H1 (cell line): ENCODE data around the gene B4GALNT3. TPM values are rescaled to one million over a fixed set of nuclear protein-coding genes. Genes with fewer than 3 reads are reported as not detected.

ENCODE experiments used
- CTCF ChIA-PET: fragments of 300-600 bp; sonication (Branson Sonifier 250); formaldehyde crosslinking; loops from one replicate; lab custom pipeline; 2021; ENCODE audit not compliant: partially characterized antibody; lab: Charles Lee
- POLR2A ChIA-PET: fragments of 300-600 bp; sonication (Branson Sonifier 250); formaldehyde crosslinking; loops from one replicate; lab custom pipeline; 2021; ENCODE audit warnings: inconsistent platforms; ENCODE audit not compliant: partially characterized antibody; lab: Charles Lee
- DNase-seq, 2 experiments: peaks; one replicate each; pipeline versions ENCODE4 v3.0.0 to v3.0.0-alpha.2; 2010 to 2022; ENCODE audit warnings: low spot score in 2 of 2, low read depth in 1 of 2, mixed read lengths in 1 of 2
- FAIRE-seq: peaks from 2 replicates; lab custom pipeline; 2011; peaks lifted over from hg19 to GRCh38; lab: Jason Lieb, UNC
- H2AFZ ChIP-seq: 2 replicates; pipeline ENCODE4 v1.8.1; 2012; ENCODE audit warnings: low read length, inconsistent platforms
- H2AK5ac ChIP-seq: 2 replicates; pipeline ENCODE4 v1.6.1; 2013; ENCODE audit warnings: low read depth, low read length
- H2BK120ac ChIP-seq: replicated peaks from 2 replicates; pipeline ENCODE3; 2013; ENCODE audit warnings: low read depth, low read length, inconsistent platforms
- H2BK12ac ChIP-seq: 2 replicates; pipeline ENCODE4 v1.6.1; 2013; ENCODE audit warnings: low read depth, low read length
- H2BK15ac ChIP-seq: 2 replicates; pipeline ENCODE4 v1.6.1; 2013; ENCODE audit warnings: low read length
- H2BK20ac ChIP-seq: 2 replicates; pipeline ENCODE4 v1.6.1; 2013; ENCODE audit warnings: low read length
- H2BK5ac ChIP-seq: 2 replicates; pipeline ENCODE4 v1.6.1; 2013; ENCODE audit warnings: low read depth, low read length
- H3K14ac ChIP-seq: 2 replicates; pipeline ENCODE4 v1.6.1; 2013; ENCODE audit warnings: inconsistent platforms; ENCODE audit not compliant: insufficient read length
- H3K18ac ChIP-seq: 2 replicates; pipeline ENCODE4 v1.6.1; 2013; ENCODE audit warnings: low read length; ENCODE audit errors: extremely low read depth
- H3K23ac ChIP-seq: 2 replicates; pipeline ENCODE4 v1.6.1; 2013; ENCODE audit warnings: inconsistent platforms; ENCODE audit not compliant: insufficient read length
- H3K23me2 ChIP-seq: 2 replicates; pipeline ENCODE4 v1.6.1; 2013; ENCODE audit warnings: low read depth, low read length
- H3K27ac ChIP-seq: 2 replicates; pipeline ENCODE4 v1.6.1; 2011; ENCODE audit warnings: low read depth, low read length, inconsistent platforms
- H3K27me3 ChIP-seq, 4 experiments: replicated peaks in 1 of 4; 1 replicate in 1 of 4; 2 replicates in 3 of 4; pipeline versions ENCODE4 v1.6.1 to v1.8.1; 2011 to 2013; ENCODE audit warnings: low read length in 3 of 4, mild to moderate bottlenecking in 3 of 4, inconsistent platforms in 2 of 4, mixed read lengths in 2 of 4, moderate library complexity in 1 of 4; ENCODE audit not compliant: control insufficient read depth in 3 of 4, insufficient read depth in 3 of 4; ENCODE audit errors: extremely low read depth in 1 of 4
- H3K36me3 ChIP-seq, 4 experiments: 2 replicates each; pipeline versions ENCODE4 v1.6.1 to v1.8.1; 2011 to 2013; ENCODE audit warnings: mild to moderate bottlenecking in 4 of 4, low read length in 3 of 4, moderate library complexity in 2 of 4, control low read depth in 1 of 4, inconsistent platforms in 1 of 4; ENCODE audit not compliant: insufficient read depth in 4 of 4, control insufficient read depth in 2 of 4
- H3K4ac ChIP-seq: replicated peaks from 2 replicates; pipeline ENCODE3; 2013; ENCODE audit warnings: low read length, low read depth, mixed read lengths, inconsistent platforms; ENCODE audit not compliant: insufficient read length
- H3K4me1 ChIP-seq, 4 experiments: replicated peaks in 1 of 4; 1 replicate in 1 of 4; 2 replicates in 3 of 4; pipeline versions ENCODE4 v1.6.1 to v1.8.1; 2011 to 2013; ENCODE audit warnings: low read length in 3 of 4, inconsistent platforms in 2 of 4, mixed read lengths in 1 of 4; ENCODE audit not compliant: insufficient read depth in 4 of 4, control insufficient read depth in 3 of 4
- H3K4me2 ChIP-seq, 2 experiments: 2 replicates each; pipeline versions ENCODE4 v1.6.1 to v1.8.1; 2011 to 2013; ENCODE audit warnings: low read depth in 2 of 2, low read length in 2 of 2, control low read depth in 1 of 2, inconsistent platforms in 1 of 2, mild to moderate bottlenecking in 1 of 2; ENCODE audit not compliant: insufficient read depth in 1 of 2
- H3K4me3 ChIP-seq, 4 experiments: fragments of 200-600, 300-600 bp in 1 of 4; sonication (generic), shearing (Covaris generic), sonication (Bioruptor Twin) in 1 of 4; 2 replicates each; pipeline versions ENCODE4 v1.5.1 to v1.8.1; 2011 to 2016; ENCODE audit warnings: low read length in 4 of 4, low read depth in 3 of 4, control low read depth in 2 of 4, inconsistent platforms in 2 of 4, mild to moderate bottlenecking in 2 of 4, mixed read lengths in 1 of 4, moderate library complexity in 1 of 4; ENCODE audit not compliant: insufficient read depth in 2 of 4; ENCODE audit errors: extremely low read depth in 1 of 4
- H3K56ac ChIP-seq: replicated peaks from 2 replicates; pipeline ENCODE3; 2013; ENCODE audit warnings: low read depth, mild to moderate bottlenecking, mixed read lengths, low read length, inconsistent platforms; ENCODE audit not compliant: insufficient read length
- H3K79me1 ChIP-seq: 2 replicates; pipeline ENCODE4 v1.6.1; 2013; ENCODE audit warnings: low read depth, low read length, control low read depth
- H3K79me2 ChIP-seq, 2 experiments: 2 replicates each; pipeline versions ENCODE4 v1.6.1 to v1.8.1; 2012 to 2013; ENCODE audit warnings: low read length in 2 of 2, mild to moderate bottlenecking in 2 of 2, inconsistent platforms in 1 of 2; ENCODE audit not compliant: insufficient read depth in 2 of 2, control insufficient read depth in 1 of 2
- H3K9ac ChIP-seq, 4 experiments: replicated peaks in 1 of 4; 1 replicate in 1 of 4; 2 replicates in 3 of 4; pipeline versions ENCODE4 v1.6.1 to v1.8.1; 2011 to 2013; ENCODE audit warnings: low read depth in 3 of 4, low read length in 3 of 4, control low read depth in 2 of 4, mild to moderate bottlenecking in 2 of 4, moderate library complexity in 2 of 4, inconsistent platforms in 1 of 4; ENCODE audit errors: extremely low read depth in 1 of 4
- H3K9me3 ChIP-seq, 2 experiments: 2 replicates each; pipeline versions ENCODE4 v1.6.1 to v1.8.1; 2012 to 2013; ENCODE audit warnings: mild to moderate bottlenecking in 2 of 2, moderate library complexity in 2 of 2, control low read depth in 1 of 2, inconsistent platforms in 1 of 2, low read depth in 1 of 2, low read length in 1 of 2, mixed read lengths in 1 of 2; ENCODE audit not compliant: insufficient read depth in 2 of 2
- H4K20me1 ChIP-seq, 2 experiments: replicated peaks in 1 of 2; 2 replicates each; pipeline versions ENCODE3 to v1.8.1; 2011 to 2013; ENCODE audit warnings: inconsistent platforms in 2 of 2, low read length in 2 of 2, mild to moderate bottlenecking in 1 of 2; ENCODE audit not compliant: insufficient read depth in 2 of 2, control insufficient read depth in 1 of 2
- H4K5ac ChIP-seq: 2 replicates; pipeline ENCODE4 v1.6.1; 2013; ENCODE audit warnings: low read length, low read depth, mixed read lengths, inconsistent platforms; ENCODE audit not compliant: insufficient read length
- H4K8ac ChIP-seq: 2 replicates; pipeline ENCODE4 v1.8.0; 2013; ENCODE audit warnings: mild to moderate bottlenecking, moderate library complexity, low read length, inconsistent platforms; ENCODE audit not compliant: insufficient read depth; ENCODE audit errors: extremely low read depth
- H4K91ac ChIP-seq: replicated peaks from 2 replicates; pipeline ENCODE3; 2013; ENCODE audit warnings: low read length, mixed read lengths, inconsistent platforms; ENCODE audit not compliant: insufficient read length
- GTF2F1 ChIP-seq: IDR thresholded peaks from 2 replicates; pipeline ENCODE4 v1.6.1; 2012; ENCODE audit warnings: low read depth, low read length, improper control_type of control experiment, borderline replicate concordance
- JUND ChIP-seq: IDR thresholded peaks from 2 replicates; pipeline ENCODE4 v1.6.1; 2011; ENCODE audit warnings: mild to moderate bottlenecking, improper control_type of control experiment, low read length
- NANOG ChIP-seq: IDR thresholded peaks from 2 replicates; pipeline ENCODE4 v1.6.1; 2011; ENCODE audit warnings: low read length, low read depth, mild to moderate bottlenecking, inconsistent platforms; ENCODE audit not compliant: insufficient read depth, poor library complexity, severe bottlenecking
- RFX5 ChIP-seq: IDR thresholded peaks from 2 replicates; pipeline ENCODE4 v1.6.1; 2011; ENCODE audit warnings: low read depth, low read length, improper control_type of control experiment, borderline replicate concordance
- SP1 ChIP-seq: IDR thresholded peaks from 2 replicates; pipeline ENCODE4 v1.6.1; 2011; ENCODE audit warnings: low read depth, low read length
- WGBS, 2 experiments: shearing (Covaris generic) in 1 of 2; methylation state at CpG; one replicate each; pipeline versions ENCODE4 v1.1.6 to v1.1.7; 2013 to 2015; ENCODE audit warnings: low lambda C conversion rate in 2 of 2, mixed read lengths in 2 of 2, inconsistent platforms in 1 of 2, low coverage in 1 of 2, missing lambda C conversion rate in 1 of 2; ENCODE audit not compliant: insufficient replicate concordance in 2 of 2, insufficient coverage in 1 of 2, insufficient read length in 1 of 2; ENCODE audit errors: extremely low coverage in 1 of 2, missing lambda C conversion rate in 1 of 2; 5-methylcytosine and 5-hydroxymethylcytosine counted together
- polyA plus RNA-seq, 7 experiments: library from polyadenylated mRNA; depleted of rRNA in 3 of 7; stranded (reverse) in 5 of 7; unstranded in 2 of 7; fragments of >200 nt in 5 of 7; fragments of 200-250 nt in 2 of 7; gene quantifications; 1 replicate in 5 of 7; 2 replicates in 1 of 7; 4 replicates in 1 of 7; pipeline versions ENCODE4 v1.2.1 to v1.2.3, GENCODE V29; 2011 to 2013; ENCODE audit warnings: missing spikeins in 2 of 7, mixed read lengths in 2 of 7
- total RNA-seq: library from RNA; stranded (reverse); fragmentation: NEBNext Ultra II Directional; extraction: Animal tissue kit (Norgen Biotek cat#: 25700); gene quantifications from 2 replicates; pipeline ENCODE4 v1.2.1, GENCODE V29; 2021
- TF ChIP-seq, protein P1 (sequence below): IDR thresholded peaks from 2 replicates; pipeline ENCODE4 v1.6.1; 2011; ENCODE audit warnings: low read length, improper control_type of control experiment
- TF ChIP-seq, protein P2 (sequence below), 3 experiments: IDR thresholded peaks; 1 replicate in 2 of 3; 2 replicates in 1 of 3; pipeline versions ENCODE4 v1.5.1 to v1.6.1; 2011; ENCODE audit warnings: low read length in 3 of 3, mild to moderate bottlenecking in 3 of 3, inconsistent platforms in 2 of 3, low read depth in 1 of 3, moderate library complexity in 1 of 3; ENCODE audit not compliant: insufficient read depth in 1 of 3; ENCODE audit errors: control extremely low read depth in 1 of 3

B4GALNT3 gene
- total and polyA plus RNA-seq, 2 of the 8 experiments (the other 6 are each of a cell fraction or from before 2014, with no cell fraction given), result 12.5 to 20.3 TPM

DNA sequence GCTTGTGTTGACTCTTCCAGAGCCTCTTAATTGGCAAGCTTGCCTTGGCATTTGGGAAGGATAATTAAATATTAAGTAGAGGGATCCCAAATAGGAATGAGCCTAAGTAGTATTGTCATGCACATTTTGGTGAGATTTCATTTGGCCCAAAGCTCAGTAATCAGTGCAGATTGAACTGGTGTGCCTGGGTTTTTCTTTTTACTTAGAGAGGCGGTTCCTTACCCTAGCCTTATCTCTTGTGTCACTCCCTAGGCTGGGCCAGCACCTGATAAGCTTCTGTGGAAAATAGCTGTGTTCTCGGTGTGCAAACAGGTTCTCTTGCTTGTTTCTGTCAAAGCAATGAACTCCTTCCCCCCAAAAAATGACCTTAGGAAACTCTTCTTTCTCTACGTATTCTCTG is 9.3 kb upstream of the B4GALNT3 start:
- 89% methylated on average over 3 of the region's 3 CpGs; no CpG with 5 or more reads in 1 of the 2 experiments for WGBS, 2 experiments
- Histone ChIP-seq H2BK5ac (no peak overlapping the region), H3K14ac (no peak overlapping the region), H3K4ac (no peak overlapping the region), H3K23ac (no peak overlapping the region), H3K18ac (no peak overlapping the region), H3K27ac (no peak overlapping the region), H2BK120ac (no peak overlapping the region), H2AK5ac (no peak overlapping the region), H2BK12ac (no peak overlapping the region), H3K4me1 (no peaks in the 10 kb centered on the region), H2BK15ac (no peak overlapping the region), H4K91ac (no peak overlapping the region), H2AFZ (no peak overlapping the region), H2BK20ac (no peak overlapping the region), H3K56ac (no peak overlapping the region), H4K8ac (no peak overlapping the region), H3K4me3 (no peak overlapping the region), H3K27me3 (no peaks in the 10 kb centered on the region), H3K9me3 (peaks cover 19 to 21% of the 10 kb centered on the region in 2 experiments), H3K9ac (no peak overlapping the region), H4K5ac (no peak overlapping the region), H3K23me2 (no peaks in the 10 kb centered on the region), H4K20me1 (no peaks in the 10 kb centered on the region), H3K79me2 (no peaks in the 10 kb centered on the region), H3K36me3 (no peaks in the 10 kb centered on the region), H3K79me1 (no peaks in the 10 kb centered on the region), H3K4me2 (no peak overlapping the region)
- FAIRE-seq (no peak), DNase-seq (no peak)
- POLR2A ChIA-PET, result interaction anchor here (0.6 kb wide), 1 partner anchor 24 kb away, joined by 3 read pairs; no protein-coding TSS in a partner anchor
- TF ChIP-seq, protein P1, sequence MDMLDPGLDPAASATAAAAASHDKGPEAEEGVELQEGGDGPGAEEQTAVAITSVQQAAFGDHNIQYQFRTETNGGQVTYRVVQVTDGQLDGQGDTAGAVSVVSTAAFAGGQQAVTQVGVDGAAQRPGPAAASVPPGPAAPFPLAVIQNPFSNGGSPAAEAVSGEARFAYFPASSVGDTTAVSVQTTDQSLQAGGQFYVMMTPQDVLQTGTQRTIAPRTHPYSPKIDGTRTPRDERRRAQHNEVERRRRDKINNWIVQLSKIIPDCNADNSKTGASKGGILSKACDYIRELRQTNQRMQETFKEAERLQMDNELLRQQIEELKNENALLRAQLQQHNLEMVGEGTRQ, result no peak
- TF ChIP-seq RFX5, result no peak
- no peak for TF ChIP-seq JUND
- TF ChIP-seq GTF2F1, result no peak
- TF ChIP-seq SP1, result no peak
- no peak for TF ChIP-seq NANOG
- TF ChIP-seq, protein P2, sequence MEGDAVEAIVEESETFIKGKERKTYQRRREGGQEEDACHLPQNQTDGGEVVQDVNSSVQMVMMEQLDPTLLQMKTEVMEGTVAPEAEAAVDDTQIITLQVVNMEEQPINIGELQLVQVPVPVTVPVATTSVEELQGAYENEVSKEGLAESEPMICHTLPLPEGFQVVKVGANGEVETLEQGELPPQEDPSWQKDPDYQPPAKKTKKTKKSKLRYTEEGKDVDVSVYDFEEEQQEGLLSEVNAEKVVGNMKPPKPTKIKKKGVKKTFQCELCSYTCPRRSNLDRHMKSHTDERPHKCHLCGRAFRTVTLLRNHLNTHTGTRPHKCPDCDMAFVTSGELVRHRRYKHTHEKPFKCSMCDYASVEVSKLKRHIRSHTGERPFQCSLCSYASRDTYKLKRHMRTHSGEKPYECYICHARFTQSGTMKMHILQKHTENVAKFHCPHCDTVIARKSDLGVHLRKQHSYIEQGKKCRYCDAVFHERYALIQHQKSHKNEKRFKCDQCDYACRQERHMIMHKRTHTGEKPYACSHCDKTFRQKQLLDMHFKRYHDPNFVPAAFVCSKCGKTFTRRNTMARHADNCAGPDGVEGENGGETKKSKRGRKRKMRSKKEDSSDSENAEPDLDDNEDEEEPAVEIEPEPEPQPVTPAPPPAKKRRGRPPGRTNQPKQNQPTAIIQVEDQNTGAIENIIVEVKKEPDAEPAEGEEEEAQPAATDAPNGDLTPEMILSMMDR (IDR thresholded peaks at IDR 0.05; ENCODE audit: control extremely low read depth in 1 of 3, insufficient read depth in 1 of 3, low read depth in 1 of 3, low read length in 3 of 3), result no peak
- CTCF ChIA-PET, result interaction anchor here (0.6 to 13.7 kb wide), 8 partner anchors 9 to 484 kb away, joined by 3 to 163 read pairs (median 6); no protein-coding TSS in a partner anchor
